ENCODE results near the gene PNKD.

PNKD gene

DNA sequence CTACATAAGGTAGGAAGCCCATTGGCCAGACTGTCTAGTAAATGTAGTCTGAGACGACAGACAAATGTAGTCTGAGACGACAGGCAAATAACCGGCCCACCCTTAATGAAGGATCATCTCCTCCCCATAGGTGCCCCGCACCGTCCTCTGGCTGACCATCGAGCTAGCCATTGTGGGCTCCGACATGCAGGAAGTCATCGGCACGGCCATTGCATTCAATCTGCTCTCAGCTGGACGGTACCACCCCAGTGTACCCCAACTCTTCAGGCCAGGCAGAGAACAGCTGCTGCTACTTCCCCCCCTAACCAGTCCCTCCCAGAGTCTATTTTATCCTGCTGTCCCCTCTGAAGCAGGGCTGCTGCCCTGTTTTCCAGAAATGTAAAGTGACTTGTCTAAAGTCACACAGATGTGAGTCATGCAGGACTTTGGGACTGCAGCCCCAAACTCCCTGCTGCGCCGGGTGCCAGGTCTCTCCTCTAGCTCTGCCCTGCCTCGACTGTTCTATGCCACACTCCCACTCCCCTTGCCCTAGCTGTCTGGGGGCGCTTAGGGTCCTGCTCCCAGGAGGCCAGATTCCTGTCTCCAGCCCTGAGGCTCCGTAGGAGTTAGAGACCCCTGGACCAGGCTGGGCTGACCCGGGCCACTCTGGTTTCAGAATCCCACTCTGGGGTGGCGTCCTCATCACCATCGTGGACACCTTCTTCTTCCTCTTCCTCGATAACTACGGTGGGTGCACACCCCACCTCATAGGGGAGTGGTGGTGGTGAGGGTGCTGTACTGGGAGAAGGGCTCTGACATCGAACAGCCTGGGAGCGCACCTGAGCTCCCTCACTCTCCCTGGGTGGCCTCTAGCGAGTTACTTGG, 116.4 kb downstream of the PNKD start:
- no peak for DNase-seq (ENCODE audit: extremely low read depth, low read depth)
- H3K4me3 ChIP-seq (replicated peaks; ENCODE audit: low read depth, low read length) = no peak overlapping the region
- TF ChIP-seq, protein P1, sequence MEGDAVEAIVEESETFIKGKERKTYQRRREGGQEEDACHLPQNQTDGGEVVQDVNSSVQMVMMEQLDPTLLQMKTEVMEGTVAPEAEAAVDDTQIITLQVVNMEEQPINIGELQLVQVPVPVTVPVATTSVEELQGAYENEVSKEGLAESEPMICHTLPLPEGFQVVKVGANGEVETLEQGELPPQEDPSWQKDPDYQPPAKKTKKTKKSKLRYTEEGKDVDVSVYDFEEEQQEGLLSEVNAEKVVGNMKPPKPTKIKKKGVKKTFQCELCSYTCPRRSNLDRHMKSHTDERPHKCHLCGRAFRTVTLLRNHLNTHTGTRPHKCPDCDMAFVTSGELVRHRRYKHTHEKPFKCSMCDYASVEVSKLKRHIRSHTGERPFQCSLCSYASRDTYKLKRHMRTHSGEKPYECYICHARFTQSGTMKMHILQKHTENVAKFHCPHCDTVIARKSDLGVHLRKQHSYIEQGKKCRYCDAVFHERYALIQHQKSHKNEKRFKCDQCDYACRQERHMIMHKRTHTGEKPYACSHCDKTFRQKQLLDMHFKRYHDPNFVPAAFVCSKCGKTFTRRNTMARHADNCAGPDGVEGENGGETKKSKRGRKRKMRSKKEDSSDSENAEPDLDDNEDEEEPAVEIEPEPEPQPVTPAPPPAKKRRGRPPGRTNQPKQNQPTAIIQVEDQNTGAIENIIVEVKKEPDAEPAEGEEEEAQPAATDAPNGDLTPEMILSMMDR (IDR thresholded peaks at IDR 0.05; ENCODE audit: low read depth, low read length, missing control alignments) = no peak

DNA sequence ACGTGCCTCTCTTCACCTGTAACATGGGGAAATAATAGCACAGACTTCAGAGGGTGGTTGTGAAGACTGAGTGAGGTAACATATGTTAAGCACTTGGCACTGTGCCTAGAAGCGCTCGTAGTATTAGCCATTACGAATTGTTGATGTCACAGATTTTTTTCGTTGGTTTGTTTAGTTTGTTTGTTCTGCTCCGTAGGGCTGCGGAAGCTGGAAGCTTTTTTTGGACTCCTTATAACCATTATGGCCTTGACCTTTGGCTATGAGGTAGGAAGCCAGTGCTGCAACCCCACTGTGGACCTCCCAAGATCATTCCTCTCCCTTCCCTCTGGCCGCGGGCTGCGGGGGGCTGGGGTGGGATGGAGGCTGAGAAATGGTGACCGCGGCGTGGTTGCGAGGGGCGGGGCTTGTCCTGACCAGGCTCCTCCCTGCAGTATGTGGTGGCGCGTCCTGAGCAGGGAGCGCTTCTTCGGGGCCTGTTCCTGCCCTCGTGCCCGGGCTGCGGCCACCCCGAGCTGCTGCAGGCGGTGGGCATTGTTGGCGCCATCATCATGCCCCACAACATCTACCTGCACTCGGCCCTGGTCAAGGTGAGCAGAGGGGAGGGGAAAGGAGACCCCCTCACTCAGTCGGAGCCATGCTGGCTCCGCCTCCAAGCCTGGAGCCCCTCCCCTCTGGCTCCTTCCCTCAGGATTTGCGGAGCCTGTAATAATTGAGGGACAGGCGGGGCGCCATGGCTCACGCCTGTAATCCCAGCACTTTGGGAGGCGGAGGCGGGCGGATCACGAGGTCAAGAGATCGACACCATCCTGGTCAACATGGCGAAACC, 117.3 kb downstream of the PNKD start:
- TF ChIP-seq, protein P1 (IDR thresholded peaks at IDR 0.05; ENCODE audit: low read depth, low read length, missing control alignments) = no peak
- peak; percentile 61 for DNase-seq (ENCODE audit: extremely low read depth, low read depth)
- H3K4me3 ChIP-seq (replicated peaks; ENCODE audit: low read depth, low read length) = peak overlapping the region; percentile 25

DNA sequence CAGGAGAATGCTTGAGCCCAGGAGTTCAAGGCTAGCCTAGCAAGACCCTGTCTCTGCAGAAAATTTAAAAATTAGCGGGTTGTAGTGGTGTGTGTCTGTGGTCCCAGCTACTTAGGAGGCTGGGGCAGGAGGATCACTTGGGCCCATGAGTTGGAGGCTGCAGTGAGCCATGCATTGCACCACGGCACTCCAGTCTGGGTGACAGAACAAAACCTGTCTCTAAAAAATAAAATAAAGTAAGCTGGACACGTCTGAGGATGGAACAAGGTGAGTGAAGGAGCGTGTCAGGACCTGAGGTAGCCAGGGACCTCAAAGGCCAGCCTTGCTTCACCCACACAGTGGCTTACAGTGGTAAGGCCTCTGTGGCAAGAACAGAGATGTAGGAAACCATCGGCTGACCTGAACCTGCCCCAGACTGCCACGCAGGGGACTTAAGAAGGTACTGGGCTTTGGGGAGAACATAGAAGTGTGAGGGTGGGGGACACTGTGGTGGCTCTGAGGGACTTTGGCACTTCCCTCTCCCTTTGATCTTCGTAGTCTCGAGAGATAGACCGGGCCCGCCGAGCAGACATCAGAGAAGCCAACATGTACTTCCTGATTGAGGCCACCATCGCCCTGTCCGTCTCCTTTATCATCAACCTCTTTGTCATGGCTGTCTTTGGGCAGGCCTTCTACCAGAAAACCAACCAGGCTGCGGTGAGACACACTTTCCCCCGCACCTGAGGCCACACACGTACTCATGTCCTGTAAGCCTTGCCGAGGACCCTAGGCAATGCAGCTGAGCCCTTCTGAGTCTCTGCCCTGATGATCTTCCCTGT, 119.2 kb downstream of the PNKD start:
- no peak for DNase-seq (ENCODE audit: extremely low read depth, low read depth)
- TF ChIP-seq, protein P1 (IDR thresholded peaks at IDR 0.05; ENCODE audit: low read depth, low read length, missing control alignments) = no peak
- H3K4me3 ChIP-seq (replicated peaks; ENCODE audit: low read depth, low read length) = no peak overlapping the region

DNA sequence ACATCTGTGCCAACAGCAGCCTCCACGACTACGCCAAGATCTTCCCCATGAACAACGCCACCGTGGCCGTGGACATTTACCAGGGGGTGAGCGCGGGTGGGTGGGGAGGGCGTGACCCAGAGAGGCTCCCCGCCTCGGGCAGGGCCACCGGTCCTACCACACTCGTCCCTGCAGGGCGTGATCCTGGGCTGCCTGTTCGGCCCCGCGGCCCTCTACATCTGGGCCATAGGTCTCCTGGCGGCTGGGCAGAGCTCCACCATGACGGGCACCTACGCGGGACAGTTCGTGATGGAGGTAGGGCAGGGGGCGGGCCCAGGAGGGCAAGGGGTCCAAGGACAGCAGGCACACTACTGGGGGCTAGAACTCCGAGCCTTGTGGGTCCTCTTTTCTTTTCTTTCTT, 120.9 kb downstream of the PNKD start:
- no peak for DNase-seq (ENCODE audit: extremely low read depth, low read depth)
- TF ChIP-seq, protein P1 (IDR thresholded peaks at IDR 0.05; ENCODE audit: low read depth, low read length, missing control alignments) = no peak
- H3K4me3 ChIP-seq (replicated peaks; ENCODE audit: low read depth, low read length) = no peak overlapping the region

DNA sequence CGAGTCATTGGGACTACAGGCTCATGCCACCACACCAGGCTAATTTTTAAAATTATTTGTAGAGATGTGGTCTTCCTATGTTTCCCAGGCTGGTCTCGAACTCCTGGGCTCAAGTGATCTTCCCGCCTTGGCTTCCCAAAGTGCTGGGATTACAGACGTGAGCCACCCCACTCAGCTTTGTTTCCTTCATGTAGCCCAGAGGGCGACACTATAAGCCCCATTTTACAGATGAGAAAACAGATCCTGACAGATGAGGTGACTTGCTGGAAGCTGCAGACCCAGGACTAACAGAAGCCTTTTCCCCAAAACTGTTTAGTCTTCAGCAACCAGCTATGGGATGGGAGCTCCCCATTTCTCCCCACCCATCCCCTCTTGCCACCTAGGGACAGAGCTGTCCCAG, 122.1 kb downstream of the PNKD start:
- no peak overlapping the region for H3K4me3 ChIP-seq (replicated peaks; ENCODE audit: low read depth, low read length)
- DNase-seq (ENCODE audit: extremely low read depth, low read depth) = no peak
- TF ChIP-seq, protein P1 (IDR thresholded peaks at IDR 0.05; ENCODE audit: low read depth, low read length, missing control alignments) = no peak

DNA sequence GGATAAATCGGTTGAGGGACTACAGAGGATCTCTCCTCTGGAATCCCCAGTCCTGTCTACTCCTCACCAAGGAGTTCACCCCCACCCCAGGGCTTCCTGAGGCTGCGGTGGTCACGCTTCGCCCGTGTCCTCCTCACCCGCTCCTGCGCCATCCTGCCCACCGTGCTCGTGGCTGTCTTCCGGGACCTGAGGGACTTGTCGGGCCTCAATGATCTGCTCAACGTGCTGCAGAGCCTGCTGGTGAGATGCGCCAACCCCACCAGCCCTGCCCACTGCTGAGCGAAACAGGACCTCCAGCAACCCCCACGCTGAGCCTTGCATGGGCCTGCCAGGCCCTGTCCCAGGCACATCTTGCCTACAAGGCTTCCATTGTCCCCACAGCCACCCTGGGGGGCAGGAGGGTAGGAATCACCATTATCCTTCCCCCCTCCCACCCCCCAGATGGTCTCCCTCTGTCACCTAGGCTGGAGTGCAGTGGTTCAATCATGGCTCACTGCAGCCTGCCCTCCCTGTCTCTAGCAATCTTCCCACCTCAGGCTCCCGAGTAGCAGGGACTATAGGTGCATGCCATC, 122.7 kb downstream of the PNKD start:
- TF ChIP-seq, protein P1 (IDR thresholded peaks at IDR 0.05; ENCODE audit: low read depth, low read length, missing control alignments) = no peak
- H3K4me3 ChIP-seq (replicated peaks; ENCODE audit: low read depth, low read length) = no peak overlapping the region
- DNase-seq (ENCODE audit: extremely low read depth, low read depth) = no peak
